ENCODE results near the gene C17orf50. TPM values are rescaled to one million over a fixed set of nuclear protein-coding genes. Genes with fewer than 3 reads are reported as not detected.

Gene C17orf50
- total RNA-seq, 1 donor: not detected

Other genes starting within 250 kb of the C17orf50 start
- gene SLFN12L, start 223.2 kb upstream of the C17orf50 start, total RNA-seq (ENCODE audit: low replicate concordance): 0.18 TPM in 1 of 2 replicates, not detected in the other
- not detected in 2 replicates for gene SLFN14, start 200.1 kb upstream of the C17orf50 start, total RNA-seq (ENCODE audit: low replicate concordance)
- gene PEX12, start 182.3 kb upstream of the C17orf50 start, total RNA-seq (ENCODE audit: low replicate concordance): 6.1 and 8.8 TPM in 2 replicates
- 101 and 118 TPM in 2 replicates for gene AP2B1, start 173.6 kb upstream of the C17orf50 start, total RNA-seq (ENCODE audit: low replicate concordance)
- gene RASL10B, start 29.2 kb upstream of the C17orf50 start, total RNA-seq (ENCODE audit: low replicate concordance): 1.5 and 3.8 TPM in 2 replicates
- not detected in 2 replicates for gene GAS2L2, start 7.6 kb upstream of the C17orf50 start, total RNA-seq (ENCODE audit: low replicate concordance)
- 0.09 TPM in 1 of 2 replicates, not detected in the other for gene MMP28, start 34.8 kb downstream of the C17orf50 start, total RNA-seq (ENCODE audit: low replicate concordance)
- 34.7 and 74.3 TPM in 2 replicates for gene TAF15, start 48.6 kb downstream of the C17orf50 start, total RNA-seq (ENCODE audit: low replicate concordance)
- 0.09 TPM in 1 of 2 replicates, not detected in the other for gene HEATR9, start 108.0 kb downstream of the C17orf50 start, total RNA-seq (ENCODE audit: low replicate concordance)
- not detected in 2 replicates for gene CCL5, start 119.5 kb downstream of the C17orf50 start, total RNA-seq (ENCODE audit: low replicate concordance)
- 0.45 TPM in 1 of 2 replicates, not detected in the other for gene RDM1, start 169.9 kb downstream of the C17orf50 start, total RNA-seq (ENCODE audit: low replicate concordance)
- not detected in 2 replicates for gene LYZL6, start 182.8 kb downstream of the C17orf50 start, total RNA-seq (ENCODE audit: low replicate concordance)
- gene CCL16, start 220.6 kb downstream of the C17orf50 start, total RNA-seq (ENCODE audit: low replicate concordance): not detected in 2 replicates
- not detected in 2 replicates for gene CCL14, start 225.8 kb downstream of the C17orf50 start, total RNA-seq (ENCODE audit: low replicate concordance)
- not detected in 2 replicates for gene CCL15, start 240.7 kb downstream of the C17orf50 start, total RNA-seq (ENCODE audit: low replicate concordance)

Measured in fibroblast of the aortic adventitia (primary cell).